IPS-18a (cell line): ENCODE measurements around the gene KCTD10.

Source experiments
- H3K27ac ChIP-seq: one replicate; pipeline ENCODE4 v1.5.1; 2013; ENCODE audit warnings: low read length
- H3K27me3 ChIP-seq: one replicate; pipeline ENCODE4 v1.6.1; 2013; ENCODE audit warnings: mild to moderate bottlenecking, low read length; ENCODE audit not compliant: control insufficient read depth, insufficient read depth
- H3K36me3 ChIP-seq: one replicate; pipeline ENCODE4 v1.6.1; 2013; ENCODE audit warnings: low read depth, low read length; ENCODE audit not compliant: control insufficient read depth
- H3K4me1 ChIP-seq: one replicate; pipeline ENCODE4 v1.6.1; 2013; ENCODE audit warnings: low read depth, low read length; ENCODE audit not compliant: control insufficient read depth
- H3K4me3 ChIP-seq: one replicate; pipeline ENCODE4 v1.5.1; 2013; ENCODE audit warnings: low read length
- H3K9ac ChIP-seq: one replicate; pipeline ENCODE4 v1.6.1; 2013; ENCODE audit warnings: mild to moderate bottlenecking, low read length, moderate library complexity
- H3K9me3 ChIP-seq: one replicate; pipeline ENCODE4 v1.6.1; 2013; ENCODE audit warnings: low read depth, low read length; ENCODE audit not compliant: control insufficient read depth

The KCTD10 gene

GRCh38 chr12:109493090-109493489 lies 16.0 kb upstream of the KCTD10 start:
- Histone ChIP-seq H3K9ac (no peak overlapping the region), H3K9me3 (no peaks in the 10 kb centered on the region), H3K4me3 (no peak overlapping the region), H3K36me3 (peaks cover 31% of the 10 kb centered on the region), H3K27ac (no peak overlapping the region), H3K4me1 (no peaks in the 10 kb centered on the region), H3K27me3 (no peaks in the 10 kb centered on the region)

- H3K27ac ChIP-seq: no peak overlapping the region
- no peak overlapping the region for H3K9ac ChIP-seq
- no peak overlapping the region for H3K4me3 ChIP-seq
- peaks cover 32% of the 10 kb centered on the region for H3K36me3 ChIP-seq
- no peaks in the 10 kb centered on the region for H3K27me3 ChIP-seq
- H3K9me3 ChIP-seq: no peaks in the 10 kb centered on the region
- no peaks in the 10 kb centered on the region for H3K4me1 ChIP-seq
Observed at GRCh38 chr12:109492371-109492770, 15.3 kb upstream of the KCTD10 start.

DNA sequence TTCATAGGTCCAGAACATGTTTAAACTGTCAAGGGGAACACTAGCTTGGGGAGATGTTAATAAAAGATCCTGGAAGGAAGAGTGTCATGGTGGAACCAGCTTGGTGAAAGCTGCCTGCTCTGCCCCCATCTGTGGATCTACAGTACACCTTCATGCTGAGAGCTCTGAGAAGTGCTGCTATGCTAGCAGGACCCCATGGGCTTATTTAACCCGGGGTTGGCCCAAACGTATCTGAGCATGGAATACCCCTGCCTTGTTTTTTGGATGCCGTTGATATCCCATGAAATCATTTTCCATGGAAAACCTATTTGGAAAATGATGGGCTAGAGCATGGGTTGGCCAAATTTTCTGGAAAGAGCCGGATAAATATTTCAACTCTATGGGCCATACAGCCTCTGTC lies 14.6 kb upstream of the KCTD10 start:
- no peaks in the 10 kb centered on the region for H3K27me3 ChIP-seq
- H3K4me3 ChIP-seq: no peak overlapping the region
- H3K4me1 ChIP-seq: no peaks in the 10 kb centered on the region
- peaks cover 39% of the 10 kb centered on the region for H3K36me3 ChIP-seq
- H3K27ac ChIP-seq: no peak overlapping the region
- H3K9ac ChIP-seq: no peak overlapping the region
- H3K9me3 ChIP-seq: no peaks in the 10 kb centered on the region

- no peak overlapping the region for H3K4me3 ChIP-seq
- no peaks in the 10 kb centered on the region for H3K9me3 ChIP-seq
- H3K27me3 ChIP-seq: no peaks in the 10 kb centered on the region
- no peak overlapping the region for H3K9ac ChIP-seq
- peaks cover 55% of the 10 kb centered on the region for H3K36me3 ChIP-seq
- no peaks in the 10 kb centered on the region for H3K4me1 ChIP-seq
- no peak overlapping the region for H3K27ac ChIP-seq
Observed at GRCh38 chr12:109489955-109490565, 13.0 kb upstream of the KCTD10 start.

- H3K36me3 ChIP-seq: peaks cover 58% of the 10 kb centered on the region
- H3K9ac ChIP-seq: no peak overlapping the region
Observed at GRCh38 chr12:109489016-109489954, 12.2 kb upstream of the KCTD10 start.

DNA sequence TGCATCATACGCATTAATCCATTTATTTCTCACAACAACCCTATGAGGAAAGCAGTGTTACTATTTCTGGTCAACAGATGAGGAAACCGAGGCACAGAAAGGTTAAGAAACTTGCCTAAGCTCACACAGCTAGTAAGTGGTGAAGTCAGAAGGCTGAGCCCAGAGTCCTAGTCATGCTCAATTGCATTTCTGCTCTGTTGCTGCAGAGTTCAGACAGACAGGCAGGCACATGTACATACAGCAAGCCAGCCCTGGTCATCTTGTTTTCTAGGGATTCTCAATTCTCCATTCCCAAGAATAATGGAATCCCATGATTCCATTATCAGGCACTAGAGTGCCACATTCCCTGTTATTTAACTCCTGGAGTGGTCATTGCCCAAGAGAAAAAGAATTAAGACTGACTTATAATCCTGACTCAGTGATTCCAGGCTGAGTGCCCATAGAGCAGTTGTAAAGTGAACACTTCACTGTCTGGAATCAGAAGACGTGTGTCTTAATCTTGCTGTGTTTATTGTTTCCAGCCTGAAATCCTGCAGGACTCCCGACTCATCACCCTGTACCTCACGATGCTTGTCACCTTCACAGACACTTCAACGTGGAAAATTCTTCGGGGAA lies 11.1 kb upstream of the KCTD10 start:
- Histone ChIP-seq H3K27ac (no peak overlapping the region), H3K36me3 (peaks cover 66% of the 10 kb centered on the region), H3K9ac (no peak overlapping the region), H3K9me3 (no peaks in the 10 kb centered on the region), H3K27me3 (no peaks in the 10 kb centered on the region), H3K4me1 (no peaks in the 10 kb centered on the region), H3K4me3 (no peak overlapping the region)

More at GRCh38 chr12:109489016-109489954, 12.2 kb upstream of the KCTD10 start:
- no peak overlapping the region for H3K4me3 ChIP-seq
- no peaks in the 10 kb centered on the region for H3K9me3 ChIP-seq
- no peak overlapping the region for H3K27ac ChIP-seq
- H3K27me3 ChIP-seq: no peaks in the 10 kb centered on the region
- no peaks in the 10 kb centered on the region for H3K4me1 ChIP-seq

- Histone ChIP-seq H3K36me3 (peaks cover 66% of the 10 kb centered on the region), H3K27ac (no peak overlapping the region), H3K4me3 (no peak overlapping the region), H3K9ac (no peak overlapping the region), H3K9me3 (no peaks in the 10 kb centered on the region), H3K27me3 (no peaks in the 10 kb centered on the region), H3K4me1 (no peaks in the 10 kb centered on the region)
Observed at GRCh38 chr12:109487181-109488050, 10.3 kb upstream of the KCTD10 start.

DNA sequence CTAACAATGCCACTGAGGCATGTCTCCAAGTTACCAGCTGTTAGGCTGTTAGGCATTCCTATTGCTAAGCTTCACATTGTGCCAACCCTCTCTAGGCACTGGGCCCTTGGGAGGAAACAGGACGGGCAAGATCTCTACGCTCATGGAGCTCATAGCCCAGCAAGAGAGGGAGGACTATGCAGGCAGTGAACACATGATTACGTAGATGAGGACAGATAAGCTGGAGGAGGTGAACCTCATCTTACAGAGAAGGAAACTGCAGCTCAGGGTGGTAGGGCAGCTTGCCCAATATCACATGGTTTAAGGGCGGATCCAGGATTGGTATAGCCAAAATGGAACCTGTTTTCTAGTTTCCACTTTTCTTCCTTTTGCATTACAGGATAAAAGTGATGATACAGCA lies 8.1 kb upstream of the KCTD10 start:
- Histone ChIP-seq H3K27ac (no peak overlapping the region), H3K4me1 (no peaks in the 10 kb centered on the region), H3K9me3 (no peaks in the 10 kb centered on the region), H3K9ac (no peak overlapping the region), H3K36me3 (peaks cover 57% of the 10 kb centered on the region), H3K4me3 (no peak overlapping the region), H3K27me3 (no peaks in the 10 kb centered on the region)

DNA sequence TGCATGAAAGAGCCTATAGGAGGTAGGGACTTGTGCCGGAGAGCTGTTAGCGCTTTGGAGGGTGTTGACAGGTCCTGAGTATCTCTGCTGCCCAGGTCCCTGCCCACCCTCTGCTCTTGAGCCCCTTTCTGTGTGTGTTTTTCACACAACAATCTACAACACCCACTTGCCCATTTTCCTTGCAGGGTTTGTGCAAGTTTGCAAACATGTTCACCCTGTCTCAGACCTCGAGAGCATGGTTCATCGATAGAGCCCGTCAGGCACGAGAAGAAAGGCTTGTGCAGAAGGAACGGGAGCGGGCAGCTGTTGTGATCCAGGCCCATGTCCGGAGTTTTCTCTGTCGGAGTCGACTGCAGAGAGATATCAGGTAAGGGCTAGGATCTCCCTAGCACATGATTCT lies 6.2 kb upstream of the KCTD10 start:
- Histone ChIP-seq H3K27me3 (no peaks in the 10 kb centered on the region), H3K36me3 (peaks cover 43% of the 10 kb centered on the region), H3K9me3 (no peaks in the 10 kb centered on the region), H3K9ac (no peak overlapping the region), H3K4me3 (no peak overlapping the region), H3K27ac (no peak overlapping the region), H3K4me1 (no peaks in the 10 kb centered on the region)

GRCh38 chr12:109482894-109483293 lies 5.8 kb upstream of the KCTD10 start:
- Histone ChIP-seq H3K4me3 (no peak overlapping the region), H3K27ac (no peak overlapping the region), H3K9ac (no peak overlapping the region), H3K4me1 (no peaks in the 10 kb centered on the region), H3K27me3 (no peaks in the 10 kb centered on the region), H3K36me3 (peaks cover 39% of the 10 kb centered on the region), H3K9me3 (no peaks in the 10 kb centered on the region)

DNA sequence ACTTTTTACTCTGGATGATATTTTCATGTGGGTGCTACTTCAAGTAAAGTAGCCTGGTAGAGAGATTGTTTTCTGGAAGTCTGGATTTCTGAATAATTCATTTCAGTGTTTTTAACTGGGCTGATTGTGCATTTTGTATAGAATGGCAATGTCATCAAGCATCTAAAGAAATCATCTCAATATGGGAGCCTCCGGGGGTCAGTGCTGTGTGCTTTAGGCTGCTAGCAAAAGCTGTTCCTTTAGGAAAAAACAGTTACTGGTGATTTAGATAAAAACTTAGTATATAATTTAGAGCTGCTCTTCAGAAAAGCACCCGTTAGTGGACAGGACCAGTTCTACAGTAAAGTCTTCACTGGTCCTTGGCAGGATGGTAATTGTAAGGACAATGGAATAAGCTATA lies 5.4 kb upstream of the KCTD10 start:
- peaks cover 35% of the 10 kb centered on the region for H3K36me3 ChIP-seq
- H3K9ac ChIP-seq: no peak overlapping the region
- H3K4me3 ChIP-seq: no peak overlapping the region
- no peaks in the 10 kb centered on the region for H3K27me3 ChIP-seq
- H3K9me3 ChIP-seq: no peaks in the 10 kb centered on the region
- H3K27ac ChIP-seq: no peak overlapping the region
- no peaks in the 10 kb centered on the region for H3K4me1 ChIP-seq
